GM10266 (cell line): Measurements from ENCODE around the gene SMYD5.
A peak's percentile ranks its signal among the peaks of the same experiment; 100 is the strongest.

Experiments used
- DNase-seq: peaks from one replicate; pipeline ENCODE4 v3.0.0; 2012; ENCODE audit errors: extremely low spot score
- TF ChIP-seq, protein P1 (sequence below): IDR thresholded peaks from 2 replicates; pipeline ENCODE4 v1.5.1; 2012; ENCODE audit warnings: mild to moderate bottlenecking, low read depth; ENCODE audit not compliant: control insufficient read depth, insufficient read depth; ENCODE audit errors: missing control alignments

The SMYD5 gene

DNA sequence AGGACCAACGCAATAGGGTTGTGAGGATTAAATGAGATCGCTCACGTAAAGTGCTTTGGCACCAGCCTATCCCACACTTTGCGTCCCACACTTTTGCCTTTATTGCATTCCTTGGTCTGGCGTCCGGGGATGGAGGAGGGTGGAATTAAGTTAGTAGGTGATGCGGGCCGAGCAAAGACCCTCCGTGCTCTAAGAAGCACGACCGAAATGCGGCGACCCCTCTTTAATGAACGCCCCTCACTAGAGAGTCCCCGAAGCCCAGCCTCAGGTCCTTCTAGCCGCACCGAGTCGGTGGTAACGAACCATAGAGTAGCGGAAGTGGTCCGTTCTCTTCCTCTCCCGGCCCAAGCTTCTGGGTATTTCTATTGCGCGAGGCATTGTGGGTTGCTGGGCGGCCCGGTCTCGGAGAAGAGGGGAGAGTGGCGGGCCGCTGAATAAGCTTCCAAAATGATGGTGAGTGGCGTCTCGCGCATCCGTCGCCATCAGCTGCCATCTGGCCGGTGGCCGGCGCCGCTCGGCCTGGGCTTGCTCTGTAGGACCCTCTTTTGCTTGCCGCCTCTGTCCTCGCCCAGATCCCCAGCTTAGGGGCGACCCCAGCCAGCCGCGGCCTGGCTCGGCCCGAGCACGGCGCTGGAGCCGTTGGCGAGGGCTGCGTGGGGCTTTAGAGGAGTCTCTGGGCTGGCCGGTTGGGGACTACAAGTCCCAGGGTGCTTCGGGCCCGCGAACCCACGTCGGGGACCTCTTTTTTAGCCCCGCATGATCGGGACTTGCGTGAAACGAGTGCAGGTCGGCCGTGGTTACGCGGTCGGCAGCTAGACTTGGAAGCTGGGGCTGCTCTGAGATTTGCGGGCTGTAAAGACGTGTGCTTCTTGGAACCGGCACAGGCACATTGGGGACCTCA, 20.1 kb downstream of the SMYD5 start, which contains the start of gene CCT7:
Gene CCT7, plus strand, starts transcription at position 377 of the 901 bp plus-strand sequence. Its CDS starts 71 bp downstream, at position 448.
- DNase-seq: peak; percentile 92
- TF ChIP-seq, protein P1, sequence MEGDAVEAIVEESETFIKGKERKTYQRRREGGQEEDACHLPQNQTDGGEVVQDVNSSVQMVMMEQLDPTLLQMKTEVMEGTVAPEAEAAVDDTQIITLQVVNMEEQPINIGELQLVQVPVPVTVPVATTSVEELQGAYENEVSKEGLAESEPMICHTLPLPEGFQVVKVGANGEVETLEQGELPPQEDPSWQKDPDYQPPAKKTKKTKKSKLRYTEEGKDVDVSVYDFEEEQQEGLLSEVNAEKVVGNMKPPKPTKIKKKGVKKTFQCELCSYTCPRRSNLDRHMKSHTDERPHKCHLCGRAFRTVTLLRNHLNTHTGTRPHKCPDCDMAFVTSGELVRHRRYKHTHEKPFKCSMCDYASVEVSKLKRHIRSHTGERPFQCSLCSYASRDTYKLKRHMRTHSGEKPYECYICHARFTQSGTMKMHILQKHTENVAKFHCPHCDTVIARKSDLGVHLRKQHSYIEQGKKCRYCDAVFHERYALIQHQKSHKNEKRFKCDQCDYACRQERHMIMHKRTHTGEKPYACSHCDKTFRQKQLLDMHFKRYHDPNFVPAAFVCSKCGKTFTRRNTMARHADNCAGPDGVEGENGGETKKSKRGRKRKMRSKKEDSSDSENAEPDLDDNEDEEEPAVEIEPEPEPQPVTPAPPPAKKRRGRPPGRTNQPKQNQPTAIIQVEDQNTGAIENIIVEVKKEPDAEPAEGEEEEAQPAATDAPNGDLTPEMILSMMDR: no peak

- TF ChIP-seq, protein P1: no peak
- no peak for DNase-seq
Observed at GRCh38 chr2:73235315-73236028, 21.4 kb downstream of the SMYD5 start.

GRCh38 chr2:73237168-73237567, 23.1 kb downstream of the SMYD5 start:
- TF ChIP-seq, protein P1: no peak
- no peak for DNase-seq

DNA sequence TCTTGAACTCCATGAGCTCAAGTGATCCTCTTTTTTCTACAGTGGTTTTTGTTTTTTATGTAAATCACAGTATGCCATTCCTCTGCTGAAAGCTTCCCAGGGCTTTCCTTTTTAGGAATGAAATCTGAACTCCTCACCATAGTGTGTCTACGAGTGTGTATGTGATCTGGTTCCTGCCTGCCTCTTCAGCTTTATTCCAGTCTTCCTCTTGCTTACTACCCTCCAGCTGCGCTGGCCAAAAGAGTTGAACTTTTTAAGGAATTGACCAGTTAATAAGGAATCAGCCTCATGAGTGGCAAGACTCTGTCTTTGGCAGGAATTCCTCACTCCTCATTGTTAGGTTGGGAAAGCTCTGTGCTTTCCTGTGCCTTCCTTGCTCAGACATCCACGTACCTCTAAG, 24.1 kb downstream of the SMYD5 start:
- TF ChIP-seq, protein P1: no peak
- DNase-seq: no peak

GRCh38 chr2:73238976-73239375, 24.9 kb downstream of the SMYD5 start:
- TF ChIP-seq, protein P1: no peak
- DNase-seq: no peak

DNA sequence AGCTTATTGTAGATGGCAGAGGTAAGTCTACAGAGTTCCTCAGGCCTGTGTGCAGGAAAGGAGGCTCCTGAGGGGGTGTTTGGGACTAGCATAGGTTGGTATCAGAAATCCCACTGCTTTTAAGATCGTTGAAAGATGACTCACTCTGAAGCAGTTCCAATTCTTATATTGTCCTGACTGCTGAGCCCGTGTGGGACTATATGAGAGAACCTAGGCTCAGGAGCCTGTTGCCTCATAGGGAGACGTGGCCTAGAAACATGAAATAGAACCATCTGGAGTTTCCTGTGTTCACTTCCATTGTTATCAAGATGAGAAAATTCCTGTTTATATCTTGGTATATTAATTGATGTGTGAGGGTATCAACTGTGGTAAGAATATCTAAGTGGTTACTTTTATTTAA, 25.7 kb downstream of the SMYD5 start:
- TF ChIP-seq, protein P1: no peak
- DNase-seq: no peak
